NCI-H2107 treated with DMSO at 0.1 percent for 48 hours (cell line): Measurements from ENCODE around the gene FSCB.
"Not testable (repeated sequence)": the region's sequence is repeated elsewhere in the genome, so short reads cannot be mapped to it uniquely, and the experiment has no call there.

Experiments
- DNase-seq: peaks from one replicate; lab custom pipeline; 2025; ENCODE audit not compliant: unreplicated experiment; lab: John Stamatoyannopoulos, UW

The FSCB gene, protein sequence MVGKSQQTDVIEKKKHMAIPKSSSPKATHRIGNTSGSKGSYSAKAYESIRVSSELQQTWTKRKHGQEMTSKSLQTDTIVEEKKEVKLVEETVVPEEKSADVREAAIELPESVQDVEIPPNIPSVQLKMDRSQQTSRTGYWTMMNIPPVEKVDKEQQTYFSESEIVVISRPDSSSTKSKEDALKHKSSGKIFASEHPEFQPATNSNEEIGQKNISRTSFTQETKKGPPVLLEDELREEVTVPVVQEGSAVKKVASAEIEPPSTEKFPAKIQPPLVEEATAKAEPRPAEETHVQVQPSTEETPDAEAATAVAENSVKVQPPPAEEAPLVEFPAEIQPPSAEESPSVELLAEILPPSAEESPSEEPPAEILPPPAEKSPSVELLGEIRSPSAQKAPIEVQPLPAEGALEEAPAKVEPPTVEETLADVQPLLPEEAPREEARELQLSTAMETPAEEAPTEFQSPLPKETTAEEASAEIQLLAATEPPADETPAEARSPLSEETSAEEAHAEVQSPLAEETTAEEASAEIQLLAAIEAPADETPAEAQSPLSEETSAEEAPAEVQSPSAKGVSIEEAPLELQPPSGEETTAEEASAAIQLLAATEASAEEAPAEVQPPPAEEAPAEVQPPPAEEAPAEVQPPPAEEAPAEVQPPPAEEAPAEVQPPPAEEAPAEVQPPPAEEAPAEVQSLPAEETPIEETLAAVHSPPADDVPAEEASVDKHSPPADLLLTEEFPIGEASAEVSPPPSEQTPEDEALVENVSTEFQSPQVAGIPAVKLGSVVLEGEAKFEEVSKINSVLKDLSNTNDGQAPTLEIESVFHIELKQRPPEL

DNA sequence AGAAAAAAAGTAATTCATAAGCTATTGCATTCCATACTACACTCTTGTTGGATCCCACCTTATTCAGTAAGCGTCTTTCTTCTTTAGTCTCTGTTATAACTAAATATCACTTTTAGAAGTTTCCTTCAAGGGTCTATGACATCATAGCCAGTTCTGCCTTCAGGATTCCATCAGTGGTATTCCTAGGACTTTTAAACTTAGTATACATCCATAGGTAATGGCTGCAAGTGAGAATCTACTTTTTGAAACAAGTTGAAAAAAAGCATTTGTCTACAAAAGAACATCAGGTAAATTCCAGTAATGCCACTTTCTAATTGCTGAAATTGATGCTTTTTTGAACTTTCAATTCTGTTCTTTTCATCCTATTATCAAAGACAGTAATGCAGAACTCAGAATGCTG lies at the start of gene FSCB:
Gene FSCB, minus strand, starts transcription at position 101 of the 400 bp plus-strand sequence. CDS start 296 bp downstream, outside the sequence.
- DNase-seq, result no peak

DNA sequence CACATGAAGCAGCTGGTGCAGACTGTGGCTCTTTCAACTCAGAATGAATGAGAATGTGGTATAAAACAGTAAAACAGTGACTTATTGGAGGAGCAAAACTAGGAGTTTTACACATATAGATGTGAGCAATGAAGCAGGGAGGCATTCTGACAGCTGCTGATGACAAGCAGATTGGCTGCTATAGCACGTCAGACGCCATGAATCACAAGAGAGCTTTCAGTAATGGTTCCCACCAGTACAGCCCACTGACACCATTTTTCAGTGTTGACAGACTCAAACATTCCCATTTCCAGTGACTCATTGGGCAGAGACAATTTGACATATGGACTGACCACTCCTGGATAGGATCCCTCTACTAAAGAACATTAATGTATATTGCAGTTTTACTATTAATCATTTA lies 24.6 kb upstream of the FSCB start:
- DNase-seq, result no peak

DNA sequence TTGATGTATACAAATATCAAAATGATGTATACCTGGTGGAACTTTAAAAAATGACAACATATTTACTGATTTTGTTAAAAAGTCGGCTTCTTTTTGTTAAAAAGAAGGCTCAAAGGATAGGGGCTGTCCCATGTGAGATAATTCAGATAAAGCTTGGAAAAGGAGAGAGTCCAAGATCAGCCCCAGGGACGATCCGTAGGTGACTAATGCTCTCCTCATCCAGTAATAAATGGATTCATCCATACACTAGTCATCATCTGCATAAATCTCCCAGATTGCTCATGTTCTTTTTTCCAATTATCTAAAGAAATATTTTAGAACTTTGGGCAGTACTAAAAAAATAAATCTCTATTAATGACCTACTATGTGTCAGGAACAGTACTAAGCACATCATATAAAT lies 23.4 kb upstream of the FSCB start:
- no peak for DNase-seq

DNA sequence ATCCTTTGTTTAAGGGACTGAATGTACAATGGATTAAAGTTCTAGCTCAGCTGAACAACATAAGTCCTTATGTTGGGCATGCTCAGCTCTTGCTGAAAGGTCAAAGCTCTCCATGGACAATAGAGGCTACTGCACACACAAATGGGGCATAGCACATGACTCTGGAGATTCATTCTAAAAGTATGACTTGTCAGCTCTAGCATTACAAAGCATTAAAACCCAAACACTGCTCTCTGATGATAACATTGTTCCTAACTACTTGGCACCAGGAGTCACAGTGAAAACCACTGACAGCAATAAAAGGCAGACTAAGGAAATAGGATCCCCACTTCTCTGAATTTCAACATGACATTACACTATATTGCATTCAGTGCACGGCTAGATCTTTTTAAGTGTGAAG lies 21.9 kb upstream of the FSCB start:
- DNase-seq, result peak; percentile 97

DNA sequence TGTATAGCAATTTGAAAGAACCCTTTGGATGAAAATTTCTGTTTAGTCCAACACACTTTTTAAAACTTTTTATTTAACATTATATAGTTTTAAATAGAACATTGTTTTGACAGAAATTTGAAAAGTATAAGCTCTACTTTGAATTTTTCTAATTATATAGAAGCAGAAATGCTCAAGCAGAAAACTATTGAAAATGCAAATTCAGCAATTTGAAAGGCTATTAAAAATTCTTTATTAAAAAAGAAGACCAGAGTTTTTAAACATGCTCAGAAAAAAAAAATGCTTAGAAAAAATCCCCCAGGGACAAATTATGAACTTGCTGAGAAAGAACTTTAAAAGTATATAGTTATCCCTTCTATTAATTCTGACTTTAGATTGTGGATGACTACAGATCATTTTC lies 21.1 kb upstream of the FSCB start:
- DNase-seq, result no peak

DNA sequence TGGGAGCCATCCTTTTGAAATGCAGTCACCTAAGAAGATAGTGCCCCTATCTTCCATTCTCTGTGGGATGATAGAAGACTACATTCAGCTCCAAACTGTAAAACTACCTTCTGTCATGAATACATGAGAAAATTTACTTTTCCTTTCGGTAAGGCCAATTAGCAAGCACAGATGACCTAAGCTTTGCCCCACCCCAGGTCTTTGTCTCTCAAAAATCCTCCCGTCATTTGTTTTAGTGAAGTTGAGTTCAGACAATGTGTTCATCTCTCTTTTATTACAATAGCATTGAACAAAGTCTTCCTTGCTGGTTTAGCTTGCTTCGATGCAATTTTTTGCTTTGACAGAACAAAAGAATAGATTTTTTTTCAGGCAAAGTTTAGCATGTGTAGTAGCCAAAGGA lies 18.2 kb upstream of the FSCB start:
- DNase-seq, result no peak

DNA sequence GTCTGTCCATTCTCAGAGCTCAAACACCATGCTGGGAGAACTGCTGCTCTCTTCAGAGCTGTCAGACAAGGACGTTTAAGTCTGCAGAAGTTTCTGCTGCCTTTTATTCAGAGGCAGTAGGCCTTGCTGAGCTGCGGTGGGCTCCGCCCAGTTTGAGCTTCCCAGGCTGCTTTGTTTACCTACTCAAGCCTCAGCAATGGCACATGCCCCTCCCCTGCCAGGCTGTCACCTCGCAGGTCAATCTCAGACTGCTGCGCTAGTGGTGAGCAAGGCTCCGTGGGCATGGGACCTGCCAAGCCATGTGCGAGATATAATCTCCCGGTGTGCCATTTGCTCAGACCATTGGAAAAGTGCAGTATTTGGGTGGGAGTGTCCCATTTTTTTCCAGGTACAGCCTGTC lies 8.6 kb upstream of the FSCB start:
- not testable (repeated sequence) for DNase-seq

DNA sequence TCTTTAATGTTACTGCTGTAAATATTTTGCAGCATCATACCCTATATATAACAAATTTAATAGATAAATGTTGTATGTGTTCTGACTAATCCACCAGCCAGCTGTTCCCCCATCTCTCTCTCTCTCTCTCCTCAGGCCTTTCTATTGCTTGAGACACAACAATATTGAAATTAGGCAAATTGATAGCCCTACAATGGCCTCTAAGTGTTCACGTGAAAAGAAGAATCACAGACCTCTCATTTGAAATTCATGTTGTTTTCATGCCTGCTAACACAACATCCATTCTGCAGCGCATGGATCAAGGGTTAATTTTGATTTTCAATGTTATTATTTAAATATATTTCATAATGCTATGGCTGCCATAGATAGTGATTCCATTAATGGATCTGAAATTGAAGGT lies 1.8 kb upstream of the FSCB start:
- no peak for DNase-seq

DNA sequence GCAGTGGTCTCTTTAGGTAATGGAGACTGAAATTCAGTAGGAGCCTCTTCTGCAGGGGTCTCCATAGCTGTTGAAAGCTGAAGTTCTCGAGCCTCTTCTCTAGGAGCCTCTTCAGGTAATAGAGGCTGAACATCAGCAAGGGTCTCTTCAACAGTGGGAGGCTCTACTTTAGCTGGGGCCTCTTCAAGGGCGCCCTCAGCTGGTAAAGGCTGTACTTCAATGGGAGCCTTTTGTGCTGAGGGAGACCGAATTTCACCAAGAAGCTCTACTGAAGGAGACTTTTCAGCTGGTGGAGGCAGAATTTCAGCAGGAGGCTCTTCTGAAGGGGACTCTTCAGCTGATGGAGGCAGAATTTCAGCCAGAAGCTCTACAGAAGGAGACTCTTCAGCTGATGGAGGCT lies 1.5 kb downstream of the FSCB start:
- DNase-seq, result no peak

DNA sequence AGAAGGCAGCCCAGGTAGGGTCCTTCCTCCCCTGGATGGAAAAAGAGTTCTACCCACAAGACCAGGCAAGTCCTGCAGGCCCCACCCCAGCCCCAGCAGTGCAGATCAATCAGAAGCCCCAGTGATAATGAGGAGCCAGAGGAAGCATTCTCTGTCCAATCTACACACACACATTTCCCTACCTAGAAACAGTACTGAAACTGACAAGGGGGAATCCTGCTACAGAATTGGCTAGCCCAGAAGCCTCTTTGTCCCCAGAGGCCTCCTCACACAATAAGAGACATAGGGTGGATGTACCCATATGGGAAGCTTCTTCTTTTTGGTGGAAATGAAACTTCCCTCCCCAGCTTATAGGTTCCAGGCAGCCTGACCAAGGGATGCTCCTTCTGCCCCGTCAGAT lies 9.9 kb downstream of the FSCB start:
- DNase-seq, result no peak

DNA sequence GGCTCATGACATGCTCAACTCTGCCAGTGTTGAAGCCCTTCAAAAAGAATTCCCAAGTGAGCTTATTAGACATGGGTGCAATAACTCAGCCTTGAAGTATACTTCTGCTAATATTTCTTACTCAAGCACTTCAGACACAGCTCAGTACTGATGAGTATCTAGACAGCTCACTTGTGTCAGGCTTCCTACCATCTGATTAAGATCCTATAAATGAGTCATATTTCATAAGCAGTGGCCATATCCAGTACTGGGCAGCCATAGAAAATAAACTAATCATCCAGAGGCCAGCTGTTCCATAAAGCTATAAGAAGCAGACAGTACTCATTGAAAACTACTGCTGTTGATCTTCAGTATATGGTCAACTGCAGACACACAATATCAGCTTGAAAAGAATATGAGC lies 12.9 kb downstream of the FSCB start:
- DNase-seq, result no peak

DNA sequence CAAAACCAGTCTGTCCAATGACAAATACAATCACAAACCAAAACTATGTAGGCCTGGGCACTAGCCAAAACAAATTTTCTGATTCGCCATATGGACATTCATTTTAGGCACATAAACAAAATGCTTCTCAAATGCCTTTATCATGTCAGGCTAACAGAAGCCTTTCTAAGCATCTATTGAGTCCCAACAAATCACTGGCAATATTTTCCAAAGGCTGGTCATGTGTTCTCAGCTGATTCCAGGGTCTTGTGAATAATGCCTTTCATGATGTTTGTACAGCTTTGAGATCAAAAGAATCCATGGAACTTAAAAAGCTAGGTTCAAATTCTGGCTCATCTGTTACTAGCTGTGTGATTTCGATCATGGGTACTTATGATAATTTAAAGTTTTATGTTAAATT lies 16.1 kb downstream of the FSCB start:
- no peak for DNase-seq

DNA sequence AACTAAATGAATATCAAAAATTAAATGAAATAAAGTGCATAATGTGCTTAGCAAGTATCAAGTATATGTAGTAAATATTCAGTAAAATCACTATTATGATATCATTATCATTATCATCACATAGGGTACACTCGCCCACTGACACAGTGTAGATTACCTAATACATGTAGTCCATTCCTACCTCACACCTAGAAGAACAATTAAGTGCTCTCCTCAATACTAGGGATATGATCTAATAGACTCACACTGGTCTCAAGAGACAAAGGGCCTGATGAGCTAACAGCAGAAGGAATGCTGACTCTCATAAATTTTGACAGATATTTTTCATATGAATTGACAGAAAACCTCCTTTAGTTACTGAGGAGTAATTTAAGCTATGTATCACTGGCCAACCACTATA lies 29.1 kb downstream of the FSCB start:
- no peak for DNase-seq

DNA sequence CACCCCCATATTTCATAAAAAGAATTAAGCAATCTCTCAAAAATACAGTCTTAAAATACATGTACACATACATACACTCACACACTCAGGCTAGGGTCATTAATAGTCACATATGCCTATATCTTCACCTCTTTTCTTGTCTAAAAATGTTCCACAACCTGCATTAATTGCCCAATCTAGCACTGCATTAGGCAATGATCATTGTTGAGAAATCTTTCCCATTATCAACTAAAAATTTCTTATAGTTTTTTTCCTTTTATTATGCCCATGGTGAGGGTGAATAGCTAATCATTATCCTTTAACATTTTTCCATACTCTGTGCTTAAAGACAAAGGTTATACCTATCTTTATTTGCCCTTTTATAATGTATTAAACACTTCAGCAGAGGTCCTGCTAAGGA lies 38.3 kb downstream of the FSCB start:
- DNase-seq, result no peak

DNA sequence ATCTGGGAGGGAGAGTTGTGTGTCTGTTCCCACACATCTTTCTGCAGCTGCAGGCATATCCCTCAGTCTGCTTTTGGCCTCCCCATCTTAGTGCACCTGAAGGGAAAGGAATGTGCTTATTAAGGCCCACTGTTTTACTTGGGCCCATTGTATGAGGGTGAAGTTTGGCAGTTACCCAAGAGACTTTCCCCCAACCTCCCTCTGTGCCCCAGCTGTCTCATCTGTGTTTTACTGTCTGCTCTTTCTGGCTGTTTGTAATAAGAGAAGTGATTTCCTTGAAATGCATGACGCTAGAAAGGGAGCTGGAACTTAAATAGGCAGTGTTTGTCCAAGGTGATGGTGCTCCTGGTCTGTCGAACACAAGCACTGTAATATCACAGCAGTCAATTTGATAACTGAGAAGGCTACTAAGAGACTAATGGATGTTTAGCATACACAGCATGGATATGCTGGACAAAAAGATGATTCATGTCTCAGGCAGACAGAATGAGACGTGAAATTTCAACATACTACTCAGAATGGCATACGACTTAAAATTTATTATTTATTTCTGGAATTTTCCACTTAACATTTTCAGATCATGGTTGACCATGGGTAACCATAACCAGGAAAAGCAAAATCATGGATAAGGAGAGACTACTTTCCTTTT lies 43.6 kb downstream of the FSCB start:
- DNase-seq, result peak; percentile 97

DNA sequence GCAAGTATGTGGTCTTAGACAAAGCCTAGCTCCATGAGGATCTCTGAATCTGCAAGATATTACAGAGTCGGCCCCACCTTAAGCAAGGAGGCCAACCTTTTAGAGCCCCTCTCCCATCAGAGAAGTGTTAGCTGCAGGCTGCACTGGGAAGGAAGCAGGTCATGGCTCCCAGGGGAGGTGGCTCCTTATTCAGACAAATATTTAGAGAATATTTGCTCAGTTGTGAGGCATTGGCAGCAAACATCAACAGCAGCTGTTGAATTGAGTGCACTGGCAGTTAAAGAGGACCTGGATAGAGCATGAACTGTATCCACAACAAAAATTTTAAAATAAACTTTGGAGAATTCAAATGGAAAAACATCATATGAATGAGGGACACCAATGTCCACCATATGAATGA lies 44.7 kb downstream of the FSCB start:
- DNase-seq, result no peak

DNA sequence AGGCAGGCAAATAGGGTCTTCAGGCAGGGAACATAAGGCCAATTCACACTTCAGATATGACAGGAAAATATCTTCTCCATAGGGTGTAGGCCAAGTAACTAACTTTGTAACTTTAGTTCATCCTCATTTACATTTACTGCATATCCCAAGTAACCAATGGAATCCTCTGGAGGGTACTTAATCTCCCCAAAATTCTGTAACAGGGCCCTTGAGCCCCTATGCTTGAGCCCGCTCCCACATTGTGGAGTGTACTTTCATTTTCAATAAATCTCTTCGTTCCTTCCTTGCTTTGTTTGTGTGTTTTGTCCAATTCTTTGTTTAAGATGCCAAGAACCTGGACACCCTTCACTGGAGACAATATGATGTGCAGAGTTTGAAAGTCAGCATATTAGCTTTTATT lies 45.3 kb downstream of the FSCB start:
- DNase-seq, result no peak
